Endothelial cell (in vitro differentiated cells): Measurements from ENCODE around the gene PPP1R37. TPM values are rescaled to one million over a fixed set of nuclear protein-coding genes. Genes with fewer than 3 reads are reported as not detected.

Experiments
- DNase-seq: peaks from one replicate; pipeline ENCODE4 v3.0.0; 2021; ENCODE audit warnings: low spot score
- H3K27ac Mint-ChIP-seq: one replicate; pipeline ENCODE4 v1.8.0; 2021; ENCODE audit warnings: mixed read lengths, inconsistent platforms; ENCODE audit not compliant: unreplicated experiment
- H3K27me3 Mint-ChIP-seq: one replicate; pipeline ENCODE4 v1.8.0; 2021; ENCODE audit warnings: mild to moderate bottlenecking, moderate library complexity, mixed read lengths, inconsistent platforms; ENCODE audit not compliant: unreplicated experiment
- H3K36me3 Mint-ChIP-seq: one replicate; pipeline ENCODE4 v1.8.0; 2021; ENCODE audit warnings: mild to moderate bottlenecking, low read depth, mixed read lengths, inconsistent platforms; ENCODE audit not compliant: unreplicated experiment
- H3K4me1 Mint-ChIP-seq: one replicate; pipeline ENCODE4 v1.8.0; 2021; ENCODE audit warnings: mild to moderate bottlenecking, mixed read lengths, inconsistent platforms; ENCODE audit not compliant: unreplicated experiment
- H3K4me3 Mint-ChIP-seq: one replicate; pipeline ENCODE4 v1.8.0; 2021; ENCODE audit warnings: mild to moderate bottlenecking, mixed read lengths, inconsistent platforms; ENCODE audit not compliant: unreplicated experiment
- H3K9me3 Mint-ChIP-seq: one replicate; pipeline ENCODE4 v1.8.0; 2021; ENCODE audit warnings: mixed read lengths, inconsistent platforms; ENCODE audit not compliant: unreplicated experiment
- CTCF ChIP-seq: fragments of 200-600 bp; sonication (generic); IDR thresholded peaks from one replicate; pipeline ENCODE4 v1.5.0; 2021; ENCODE audit warnings: antibody characterized with exemption; ENCODE audit not compliant: unreplicated experiment
- total RNA-seq: library from RNA; stranded (reverse); fragmentation: NEBNext Ultra II Directional; extraction: Animal tissue kit (Norgen Biotek cat#: 25700); gene quantifications from one replicate; pipeline ENCODE4 v1.2.1, GENCODE V29; 2021; ENCODE audit not compliant: unreplicated experiment

Gene PPP1R37
- total RNA-seq, 1 donor from 2014 or later: 34.7 TPM

- Mint-ChIP-seq H3K27me3 (no peaks in the 10 kb centered on the region), H3K27ac (no peak overlapping the region), H3K36me3 (no peaks in the 10 kb centered on the region), H3K4me1 (peaks cover 3% of the 10 kb centered on the region), H3K4me3 (no peak overlapping the region), H3K9me3 (no peaks in the 10 kb centered on the region)
- DNase-seq: no peak
- no peak for TF ChIP-seq CTCF
These were observed 37.3 kb downstream of the PPP1R37 start for GRCh38 chr19:45130236-45130635.

GRCh38 chr19:45130888-45131615, 38.1 kb downstream of the PPP1R37 start:
- Mint-ChIP-seq H3K27ac (no peak overlapping the region), H3K4me1 (peaks cover 4% of the 10 kb centered on the region), H3K36me3 (no peaks in the 10 kb centered on the region), H3K4me3 (no peak overlapping the region), H3K27me3 (no peaks in the 10 kb centered on the region), H3K9me3 (no peaks in the 10 kb centered on the region)
- no peak for TF ChIP-seq CTCF
- no peak for DNase-seq

- DNase-seq: no peak
- TF ChIP-seq CTCF: no peak
- H3K36me3 Mint-ChIP-seq: no peaks in the 10 kb centered on the region
- peaks cover 21% of the 10 kb centered on the region for H3K4me1 Mint-ChIP-seq
- no peaks in the 10 kb centered on the region for H3K9me3 Mint-ChIP-seq
- no peak overlapping the region for H3K27ac Mint-ChIP-seq
- peaks cover 3% of the 10 kb centered on the region for H3K27me3 Mint-ChIP-seq
- no peak overlapping the region for H3K4me3 Mint-ChIP-seq
These were observed 40.7 kb downstream of the PPP1R37 start for GRCh38 chr19:45133661-45134060.

GRCh38 chr19:45135176-45135885, 42.4 kb downstream of the PPP1R37 start:
- TF ChIP-seq CTCF: no peak
- H3K36me3 Mint-ChIP-seq: no peaks in the 10 kb centered on the region
- H3K27ac Mint-ChIP-seq: no peak overlapping the region

More at GRCh38 chr19:45135176-45135885, 42.4 kb downstream of the PPP1R37 start:
- Mint-ChIP-seq H3K4me1 (peaks cover 21% of the 10 kb centered on the region), H3K4me3 (no peak overlapping the region), H3K9me3 (no peaks in the 10 kb centered on the region), H3K27me3 (peaks cover 4% of the 10 kb centered on the region)
- no peak for DNase-seq
